GM12874 (cell line): ENCODE data around the gene ITIH3.

Experiments used
- TF ChIP-seq, protein P1 (sequence below): IDR thresholded peaks from 2 replicates; pipeline ENCODE4 v1.5.1; 2011; ENCODE audit warnings: low read depth, mild to moderate bottlenecking, control low read depth, low read length, moderate library complexity; ENCODE audit not compliant: insufficient read depth

The ITIH3 gene

DNA sequence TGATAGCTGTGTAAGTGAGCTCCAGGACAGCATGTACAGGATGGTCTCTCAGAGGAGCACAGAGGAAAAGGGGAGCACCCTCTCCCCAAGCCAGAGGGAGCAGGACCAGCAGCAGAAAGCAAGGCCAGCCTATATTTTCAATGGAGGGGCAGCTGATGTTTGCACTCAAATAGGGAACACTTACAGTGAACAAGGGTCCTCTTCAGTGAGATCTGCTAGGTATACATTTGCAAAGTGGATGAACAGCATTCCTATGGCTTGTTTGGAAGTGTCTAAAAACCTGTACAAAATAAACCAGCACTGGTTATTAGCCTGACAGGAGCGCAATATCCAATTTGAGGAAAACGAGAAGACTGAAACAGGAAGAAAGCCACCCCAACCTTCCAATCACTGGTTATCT is 57.8 kb downstream of the ITIH3 start:
- TF ChIP-seq, protein P1, sequence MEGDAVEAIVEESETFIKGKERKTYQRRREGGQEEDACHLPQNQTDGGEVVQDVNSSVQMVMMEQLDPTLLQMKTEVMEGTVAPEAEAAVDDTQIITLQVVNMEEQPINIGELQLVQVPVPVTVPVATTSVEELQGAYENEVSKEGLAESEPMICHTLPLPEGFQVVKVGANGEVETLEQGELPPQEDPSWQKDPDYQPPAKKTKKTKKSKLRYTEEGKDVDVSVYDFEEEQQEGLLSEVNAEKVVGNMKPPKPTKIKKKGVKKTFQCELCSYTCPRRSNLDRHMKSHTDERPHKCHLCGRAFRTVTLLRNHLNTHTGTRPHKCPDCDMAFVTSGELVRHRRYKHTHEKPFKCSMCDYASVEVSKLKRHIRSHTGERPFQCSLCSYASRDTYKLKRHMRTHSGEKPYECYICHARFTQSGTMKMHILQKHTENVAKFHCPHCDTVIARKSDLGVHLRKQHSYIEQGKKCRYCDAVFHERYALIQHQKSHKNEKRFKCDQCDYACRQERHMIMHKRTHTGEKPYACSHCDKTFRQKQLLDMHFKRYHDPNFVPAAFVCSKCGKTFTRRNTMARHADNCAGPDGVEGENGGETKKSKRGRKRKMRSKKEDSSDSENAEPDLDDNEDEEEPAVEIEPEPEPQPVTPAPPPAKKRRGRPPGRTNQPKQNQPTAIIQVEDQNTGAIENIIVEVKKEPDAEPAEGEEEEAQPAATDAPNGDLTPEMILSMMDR: no peak

DNA sequence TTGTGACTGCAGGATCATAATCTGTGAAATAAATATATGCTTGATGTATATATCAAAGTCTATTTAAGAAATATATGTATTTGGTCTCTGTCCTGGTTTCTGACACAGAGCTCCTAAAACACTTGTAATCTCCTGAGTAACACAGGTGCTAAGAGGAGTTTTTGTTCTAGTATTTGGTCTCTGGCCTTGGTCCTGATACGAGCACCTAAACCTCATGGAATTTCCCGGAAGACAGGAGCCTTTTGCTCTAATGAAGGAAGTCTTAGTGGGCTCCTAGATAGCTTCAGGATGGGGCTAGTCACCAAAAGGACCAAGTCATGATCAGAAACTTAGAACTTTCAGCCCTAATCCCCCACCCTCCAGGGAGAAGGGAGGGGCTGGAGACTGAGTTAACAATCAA is 59.4 kb downstream of the ITIH3 start:
- TF ChIP-seq, protein P1: no peak

DNA sequence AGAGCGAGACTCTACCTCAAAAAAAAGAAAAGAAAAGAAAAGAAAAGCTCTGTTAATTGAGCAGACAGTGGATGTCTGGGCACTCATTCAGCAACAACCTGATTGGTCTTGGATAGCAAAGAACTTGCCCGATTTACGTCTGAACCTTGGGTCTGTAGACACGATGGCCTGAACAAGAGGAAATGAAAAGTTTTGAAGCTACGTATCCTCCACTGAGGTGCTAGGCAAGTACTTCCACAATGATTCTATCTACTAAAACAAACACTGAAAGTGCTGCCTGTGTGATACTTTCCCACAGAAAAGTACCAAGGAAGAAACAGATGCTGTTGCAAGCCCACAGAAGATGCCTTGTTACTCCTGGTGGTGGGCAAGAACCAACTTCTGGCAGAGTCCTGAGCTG is 62.1 kb downstream of the ITIH3 start:
- TF ChIP-seq, protein P1: no peak

DNA sequence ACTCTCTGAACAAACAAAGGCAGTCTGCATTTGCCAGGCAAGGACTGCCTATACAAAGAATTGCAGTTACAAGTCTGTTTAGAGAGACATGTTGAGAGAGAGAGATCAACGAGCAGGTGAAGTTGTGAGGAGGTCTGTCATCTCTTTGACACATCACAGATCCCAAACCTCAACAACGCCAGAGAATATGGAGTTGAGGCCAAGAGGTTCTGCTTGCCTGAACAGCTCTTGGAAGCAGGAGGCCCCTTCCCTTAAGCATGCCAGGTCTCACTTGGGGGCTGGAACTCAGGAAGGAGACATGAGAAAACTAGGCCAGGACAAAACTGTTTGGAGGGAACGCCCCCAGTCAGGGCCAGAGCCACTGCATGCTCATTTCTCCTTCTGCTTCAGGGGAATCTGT is 62.5 kb downstream of the ITIH3 start:
- TF ChIP-seq, protein P1: no peak

DNA sequence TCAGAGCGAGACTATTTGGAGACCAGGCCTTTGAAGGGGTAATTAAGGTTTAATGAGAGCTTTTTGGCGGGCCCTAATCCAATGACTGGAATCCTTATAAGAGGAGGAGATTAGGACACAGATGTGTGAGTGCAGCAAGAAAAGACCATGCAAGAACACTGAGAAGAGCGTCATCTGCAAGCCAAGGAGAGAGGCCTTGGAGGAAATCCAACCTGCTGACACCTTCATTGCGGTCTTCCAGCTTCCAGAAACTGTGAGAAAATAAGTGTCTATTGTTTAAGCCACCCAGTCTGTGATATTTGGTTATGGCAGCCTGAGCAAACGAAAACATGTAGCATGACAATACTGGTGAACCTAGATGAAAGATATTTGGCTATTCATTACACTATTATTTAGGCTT is 63.3 kb downstream of the ITIH3 start:
- TF ChIP-seq, protein P1: no peak
